T-helper 22 cell (primary cell): ENCODE data around the gene CCDC82.
A peak's percentile ranks its signal among the peaks of the same experiment; 100 is the strongest.

ENCODE experiments used
- DNase-seq: peaks from one replicate; pipeline ENCODE4 v3.0.0-alpha.2; 2020; ENCODE audit warnings: low read depth

Gene CCDC82

DNA sequence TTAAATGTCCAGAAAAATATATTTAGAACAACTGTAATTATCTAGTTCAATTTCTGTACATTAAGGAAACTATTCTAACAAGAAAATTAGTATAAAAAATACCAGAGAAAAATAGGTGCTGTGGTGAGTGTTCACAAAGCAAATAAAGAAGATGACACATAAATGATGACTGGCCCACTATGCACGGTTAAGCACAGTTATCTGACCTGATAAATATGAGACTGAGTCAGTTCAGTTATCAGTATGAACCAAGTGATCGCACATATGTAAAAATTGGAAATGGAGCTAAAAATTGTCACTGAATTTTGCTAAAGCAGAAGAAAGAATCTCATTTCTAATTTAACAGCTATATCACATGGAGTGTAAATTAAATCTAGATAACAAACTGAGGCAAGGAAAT, 27.9 kb downstream of the CCDC82 start:
- no peak for DNase-seq

DNA sequence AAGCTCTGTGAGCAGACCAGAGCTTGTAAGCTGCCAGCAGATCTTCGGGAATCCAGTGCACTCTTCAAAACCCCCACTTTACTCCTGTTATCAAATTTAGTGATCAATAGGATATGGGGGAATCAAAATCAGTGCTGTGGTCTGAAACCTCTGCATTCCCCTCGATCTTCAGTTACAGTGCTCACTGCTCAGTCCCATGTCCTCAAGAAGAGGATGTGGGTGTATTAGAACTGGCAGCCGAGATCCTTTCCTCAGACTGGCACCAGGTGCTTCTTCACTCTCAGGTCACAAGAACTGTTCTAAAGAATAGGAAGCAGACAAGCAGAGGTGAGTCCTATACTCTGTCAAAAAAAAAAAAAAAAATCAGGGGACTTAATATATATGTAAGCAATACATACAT, 31.4 kb downstream of the CCDC82 start:
- no peak for DNase-seq

DNA sequence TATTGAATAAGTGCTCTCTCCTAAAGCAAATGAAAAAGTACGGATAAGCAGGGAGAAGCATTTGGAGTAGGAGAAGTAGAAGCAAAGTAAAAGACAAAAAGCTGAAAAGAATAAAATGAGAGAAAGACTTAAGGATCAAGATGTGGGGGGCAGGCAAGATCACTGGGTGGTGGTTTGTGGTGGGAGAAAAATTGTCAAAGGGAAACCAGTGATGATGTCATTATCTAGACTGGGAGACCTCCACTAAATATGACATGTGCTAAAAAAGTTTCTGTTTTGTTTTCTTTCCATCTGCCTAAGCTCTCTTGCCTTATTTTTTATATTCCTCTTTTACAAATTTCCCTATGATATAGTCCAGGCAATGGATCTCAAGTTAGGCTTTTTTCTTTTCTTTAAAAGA, 31.9 kb downstream of the CCDC82 start:
- DNase-seq = no peak

DNA sequence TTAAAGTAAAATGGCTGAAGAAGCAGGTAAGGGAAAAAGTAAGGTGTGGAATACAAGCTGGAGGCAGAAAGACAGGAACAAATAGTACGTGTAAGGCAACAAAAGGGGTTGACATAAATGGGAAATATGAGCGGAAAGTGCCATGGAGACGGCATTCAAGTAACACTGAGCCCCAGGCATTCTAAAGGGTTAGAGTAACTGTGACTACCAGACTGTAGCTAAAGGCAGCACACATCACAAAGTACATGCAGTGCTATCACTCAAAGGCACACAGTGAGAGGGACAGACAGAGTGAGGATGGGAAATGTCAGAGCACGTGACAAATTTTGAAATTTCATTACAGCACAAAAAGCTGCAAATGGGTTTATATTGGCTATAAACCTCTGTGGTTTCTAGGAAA, 32.9 kb downstream of the CCDC82 start:
- no peak for DNase-seq

DNA sequence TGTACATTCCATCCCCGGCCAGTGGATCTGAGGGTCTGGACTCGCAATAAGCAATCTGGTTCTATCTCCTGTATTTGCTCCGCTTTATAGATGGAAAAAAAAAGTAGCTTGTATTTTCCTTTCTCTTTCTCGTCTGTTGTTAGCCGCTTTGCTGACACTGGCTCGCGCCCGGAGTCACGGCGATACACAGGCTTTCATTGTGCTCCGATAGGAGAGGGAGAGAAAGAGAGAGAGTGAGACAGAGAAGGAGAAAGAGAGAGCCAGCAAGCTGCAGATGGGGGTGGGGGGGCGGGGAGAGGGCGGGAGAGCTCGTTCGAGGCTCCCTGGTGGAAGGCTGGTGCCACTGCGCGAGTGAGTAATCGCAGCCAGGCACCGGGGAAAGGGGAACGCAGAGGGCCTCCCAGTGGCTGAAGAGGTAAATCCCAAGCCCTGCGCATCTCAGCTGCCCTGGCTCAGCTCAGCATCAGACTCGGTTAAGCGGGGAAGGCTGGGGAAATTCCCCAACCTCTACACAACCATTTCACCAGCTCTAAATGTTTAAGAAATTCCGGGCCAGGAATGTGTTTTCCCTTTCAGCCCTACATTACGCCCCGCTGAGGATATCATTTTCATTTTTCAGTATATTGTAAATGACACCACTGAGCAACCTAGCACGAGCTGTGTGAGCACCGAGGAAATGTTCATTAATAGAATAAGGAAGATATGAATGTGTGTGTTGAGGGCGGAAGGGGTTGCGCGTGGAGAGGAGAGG, 46.6 kb downstream of the CCDC82 start, which contains the start of gene MAML2:
MAML2 (minus strand) TSS at position 235 of the 751 bp plus-strand sequence. CDS start 1,300 bp downstream, outside the sequence.
- peak; percentile 84 for DNase-seq

DNA sequence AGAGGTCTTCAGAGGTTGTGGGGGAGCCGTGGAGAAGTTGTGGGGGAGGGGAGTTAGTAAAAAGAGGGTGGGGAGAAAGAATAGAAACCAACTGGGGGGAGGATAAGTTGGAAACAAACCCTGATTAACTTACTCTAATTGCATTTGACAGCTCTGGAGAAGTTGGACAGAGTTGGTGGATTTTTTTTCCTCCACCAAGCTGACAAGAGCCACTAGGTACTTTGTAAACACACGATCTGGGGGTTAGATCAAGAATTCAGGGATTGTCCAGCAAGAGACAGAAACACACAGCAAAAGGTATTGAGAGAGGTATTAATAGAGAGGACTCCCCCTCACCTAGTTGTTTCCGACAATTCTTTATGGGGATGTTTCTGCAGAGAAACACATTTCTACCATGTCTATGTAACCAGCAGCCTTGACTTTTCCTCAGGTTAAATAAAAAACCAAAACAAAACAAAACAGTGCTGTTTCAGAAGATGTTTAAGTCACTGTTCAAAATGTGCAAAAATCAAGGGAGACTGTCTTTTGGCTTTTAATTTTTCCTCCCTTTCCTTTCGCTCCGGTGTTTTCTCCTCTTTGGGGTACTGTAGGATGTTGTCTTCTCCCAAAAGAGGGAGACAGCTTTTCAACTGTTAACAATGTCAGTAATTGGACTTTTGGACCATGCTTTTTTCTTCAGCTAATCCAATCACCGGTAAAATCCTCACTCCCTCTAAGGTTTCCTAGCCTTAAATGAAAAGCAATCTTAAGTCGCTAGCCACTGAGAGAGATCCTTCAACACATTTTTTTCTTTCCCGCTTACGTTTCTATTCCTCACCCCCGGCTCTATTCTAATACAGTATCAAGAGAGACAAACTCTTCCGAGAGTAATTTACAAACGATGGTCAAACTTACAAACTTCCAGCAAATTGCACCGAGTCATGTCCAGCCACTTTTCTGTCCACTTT, 47.4 kb downstream of the CCDC82 start:
- no peak for DNase-seq

DNA sequence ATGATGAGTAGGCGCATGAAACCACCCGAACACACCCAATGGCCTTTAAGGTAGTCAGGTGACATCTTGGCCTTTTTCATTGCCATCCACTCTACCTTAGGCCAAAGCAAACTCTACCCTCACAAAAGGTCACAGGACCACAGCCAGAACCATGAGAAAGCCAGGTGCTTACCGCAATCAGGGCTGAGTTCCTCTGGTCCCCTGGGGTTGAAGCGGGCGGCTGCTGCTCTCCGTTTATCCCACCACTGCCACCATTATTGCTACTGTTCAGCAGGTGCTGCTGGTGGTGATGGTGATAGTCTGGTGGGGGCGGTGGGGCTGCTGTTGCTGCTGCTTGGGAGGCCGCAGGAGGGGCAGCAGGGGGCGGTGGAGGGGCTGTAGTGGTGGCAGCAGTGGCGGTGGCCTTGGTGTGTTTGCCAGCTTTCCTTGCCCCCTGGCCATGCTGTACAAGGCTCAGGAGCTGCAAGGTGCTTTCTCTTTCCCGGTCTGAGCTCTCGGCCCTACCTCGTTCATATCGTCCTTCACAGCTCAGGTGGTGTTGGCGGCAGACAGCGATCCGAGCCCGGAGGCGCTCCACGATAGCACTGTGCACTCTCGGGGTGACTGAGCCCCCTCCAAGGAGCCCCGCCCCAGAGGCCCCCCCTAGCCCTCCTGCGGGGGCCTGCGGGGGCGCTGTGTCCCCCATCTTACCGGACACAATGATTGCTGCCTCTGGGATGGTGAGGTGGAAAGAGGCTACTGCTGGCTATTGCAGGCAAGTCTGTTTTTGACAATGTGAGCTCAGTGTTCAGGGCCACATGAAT, 48.3 kb downstream of the CCDC82 start:
- peak; percentile 66 for DNase-seq

DNA sequence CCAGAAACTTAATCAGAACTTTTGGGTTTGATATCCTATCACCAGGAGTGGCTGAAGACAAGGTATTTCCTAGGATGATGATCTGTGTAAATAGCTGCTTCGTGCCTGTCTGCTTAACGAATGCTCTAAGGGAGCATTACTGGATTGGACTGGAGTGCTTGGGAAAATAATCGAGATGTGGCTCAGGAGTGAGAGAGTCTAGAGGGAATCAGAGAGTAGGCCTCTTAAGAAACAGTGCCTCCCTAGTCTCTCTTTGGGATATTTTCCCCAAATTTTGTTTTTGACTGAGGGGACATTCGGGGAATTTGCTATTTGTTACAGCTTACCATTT, 49.2 kb downstream of the CCDC82 start:
- DNase-seq = no peak

DNA sequence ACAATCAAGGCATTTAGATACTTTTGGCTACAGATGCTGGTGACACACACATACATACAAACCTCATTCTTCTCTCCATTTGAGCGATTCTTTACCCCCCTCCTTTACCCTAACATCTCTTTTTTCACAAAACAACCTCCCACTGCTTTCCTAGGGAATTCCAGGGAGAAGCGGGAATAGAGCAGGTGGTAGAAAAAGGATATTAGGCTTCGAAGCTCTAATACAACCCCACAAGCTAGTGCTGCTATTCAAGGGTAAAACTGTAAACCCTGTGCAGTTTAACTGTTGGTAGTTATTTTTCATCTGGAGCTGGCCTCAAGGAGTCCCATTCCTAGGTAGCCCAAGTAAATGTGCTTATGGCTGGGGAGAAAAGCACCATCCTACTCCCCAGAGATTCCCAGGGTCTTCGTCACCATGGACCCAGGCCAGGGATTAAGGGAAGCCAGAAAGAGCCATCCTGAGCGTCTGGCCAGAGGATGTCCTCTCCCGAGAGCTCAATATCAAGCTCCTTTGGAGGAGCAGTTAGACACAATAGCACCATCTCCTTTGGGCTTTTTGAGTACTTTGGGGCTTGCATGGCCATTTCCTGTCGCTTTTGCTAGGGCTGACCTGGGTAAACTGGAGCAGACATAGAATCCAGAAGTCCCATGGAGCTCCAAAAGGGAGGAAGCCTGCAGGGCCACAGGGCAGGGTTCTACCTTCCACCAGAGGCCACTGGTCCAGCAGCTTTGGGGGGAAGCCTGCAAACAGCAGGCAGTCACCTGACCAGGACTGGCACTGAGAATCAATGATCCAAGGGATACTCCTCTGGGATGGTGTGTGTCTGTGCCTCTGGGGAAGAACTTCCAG, 49.8 kb downstream of the CCDC82 start:
- DNase-seq = no peak

DNA sequence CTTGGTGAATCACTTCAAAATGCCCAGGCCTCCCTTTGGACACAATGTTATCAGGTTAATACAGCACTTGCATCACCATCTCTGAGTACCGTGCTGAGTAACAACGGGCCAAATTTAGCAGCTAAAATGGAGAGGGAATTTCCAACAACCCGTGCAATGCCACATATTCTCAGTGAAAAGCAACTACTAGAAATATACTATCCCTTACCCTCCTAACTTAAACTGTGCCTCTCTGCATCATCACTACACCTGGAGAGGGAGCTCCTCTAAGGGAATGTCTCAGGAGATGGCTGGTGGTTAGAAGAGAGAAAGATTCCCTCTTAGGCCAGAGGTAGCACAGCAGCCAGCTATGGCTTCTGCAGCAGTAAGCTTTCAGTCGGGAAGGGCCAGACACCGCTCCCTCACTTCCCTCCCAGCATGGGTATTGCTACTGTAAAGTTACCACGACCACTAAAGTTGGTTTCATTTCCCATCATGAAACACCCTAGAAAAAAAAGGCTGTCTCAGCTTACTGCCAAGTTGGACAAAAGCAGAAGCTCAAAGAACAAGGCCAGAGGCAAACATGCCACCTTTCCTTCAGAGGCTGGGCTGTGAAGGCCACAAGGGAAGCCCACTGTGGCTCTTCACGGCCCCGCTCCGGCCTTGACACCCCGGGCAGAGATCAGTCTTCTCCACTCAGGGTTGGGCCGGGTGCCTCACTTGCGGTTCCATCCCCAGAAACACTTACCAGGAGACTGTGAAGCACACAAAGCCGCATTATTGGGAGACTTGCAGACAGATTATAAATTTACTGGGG, 50.6 kb downstream of the CCDC82 start:
- no peak for DNase-seq

DNA sequence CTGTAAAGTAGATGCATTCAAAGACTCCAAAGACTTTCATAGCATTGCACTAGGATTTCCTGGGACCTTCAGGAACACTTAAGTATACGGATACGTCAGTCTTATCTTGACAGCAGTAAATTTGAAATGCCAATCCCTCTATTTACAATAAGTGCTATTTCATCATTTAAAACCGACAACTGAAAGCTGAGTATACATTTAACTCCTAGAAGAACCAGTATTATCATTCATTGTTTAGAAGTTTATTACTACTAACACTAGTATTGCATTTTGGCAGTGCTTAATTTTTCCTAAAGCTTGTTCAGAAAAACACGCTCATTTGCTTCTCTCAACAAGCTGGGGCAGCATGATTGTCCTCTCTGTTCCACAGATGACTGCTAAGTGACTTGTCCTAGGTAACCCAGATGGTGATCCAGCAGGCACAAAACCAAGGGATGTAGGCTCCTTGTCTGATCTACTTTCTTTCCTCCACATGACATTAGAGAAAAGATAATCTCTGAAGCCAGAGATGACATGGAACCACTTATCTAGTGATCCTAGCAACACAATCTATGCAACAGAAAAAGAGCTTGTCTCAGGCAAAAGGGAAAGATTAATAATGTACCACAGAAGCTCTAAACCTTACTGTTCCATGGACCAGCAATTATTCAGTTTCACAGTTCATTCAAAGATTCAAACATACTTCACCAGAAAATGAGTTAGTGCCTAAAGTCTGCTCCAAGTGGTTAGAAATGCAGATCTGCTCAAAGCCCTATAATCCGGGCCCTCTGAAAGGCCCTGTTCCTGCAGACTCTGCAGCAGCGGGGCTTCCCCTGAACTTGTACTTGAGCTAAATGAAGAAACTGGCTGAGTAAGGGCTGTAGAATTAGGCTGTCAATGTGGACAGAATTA, 51.9 kb downstream of the CCDC82 start:
- DNase-seq = peak; percentile 11

DNA sequence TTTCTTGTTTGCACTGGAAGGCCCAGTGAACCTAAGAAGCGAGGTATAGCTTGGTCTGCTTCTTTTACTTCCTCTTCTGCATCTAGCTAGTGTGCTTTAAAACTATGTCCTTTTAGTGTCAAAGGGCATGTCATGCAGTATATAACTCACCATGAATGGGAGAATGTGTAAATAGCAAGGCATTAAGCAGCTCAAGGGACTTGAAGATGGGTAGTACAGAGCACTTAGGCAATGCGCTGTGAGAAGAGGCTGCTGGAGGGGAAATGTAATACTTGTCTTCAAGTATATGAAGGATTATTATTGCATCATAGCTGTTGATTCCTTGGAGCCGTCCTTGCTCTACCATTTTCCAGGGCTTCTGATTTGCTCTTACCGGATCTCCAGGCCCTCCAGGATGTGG, 54.3 kb downstream of the CCDC82 start:
- no peak for DNase-seq

DNA sequence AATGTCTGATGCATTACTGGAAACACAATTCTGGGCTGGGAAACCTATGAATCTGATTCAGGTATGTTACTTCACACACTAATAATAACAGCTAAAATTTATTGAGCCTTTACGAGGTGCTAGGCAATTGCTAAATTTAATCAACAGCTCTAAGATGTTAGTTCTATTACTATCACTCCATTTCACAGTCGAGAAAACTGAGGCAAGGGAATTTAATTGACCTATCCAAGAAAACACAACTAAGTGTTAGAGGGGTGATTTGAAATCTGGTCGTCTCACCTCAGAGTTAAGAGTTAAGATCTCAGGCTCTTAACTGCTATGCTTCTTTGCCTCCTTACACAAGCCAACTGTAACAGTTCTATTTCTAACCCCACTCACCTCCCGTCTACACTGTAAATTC, 55.5 kb downstream of the CCDC82 start:
- DNase-seq = no peak

DNA sequence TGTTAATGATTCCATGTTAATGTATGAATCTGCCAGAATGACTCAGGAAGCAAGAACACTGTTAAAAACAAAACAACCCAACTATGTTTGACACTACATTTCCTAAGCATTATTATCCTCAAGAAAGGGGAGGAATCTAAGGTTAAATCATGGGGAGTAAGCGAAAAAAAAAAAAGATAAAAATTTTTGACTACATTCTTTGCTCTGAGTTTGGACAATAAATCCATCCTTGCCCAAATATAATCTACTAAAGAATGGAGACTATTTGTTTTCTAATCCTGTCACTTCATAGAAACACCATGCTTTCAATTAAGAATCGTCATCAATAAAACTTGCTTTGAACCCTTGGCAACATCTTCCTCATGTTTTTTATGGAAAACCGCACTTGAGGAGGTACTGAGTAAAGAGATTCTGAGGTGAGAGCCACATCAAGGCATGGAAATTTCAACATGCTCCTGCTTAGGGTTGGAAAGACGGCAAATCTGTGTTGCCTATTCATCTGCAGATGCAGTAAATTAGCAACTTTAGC, 56.5 kb downstream of the CCDC82 start:
- DNase-seq = no peak

DNA sequence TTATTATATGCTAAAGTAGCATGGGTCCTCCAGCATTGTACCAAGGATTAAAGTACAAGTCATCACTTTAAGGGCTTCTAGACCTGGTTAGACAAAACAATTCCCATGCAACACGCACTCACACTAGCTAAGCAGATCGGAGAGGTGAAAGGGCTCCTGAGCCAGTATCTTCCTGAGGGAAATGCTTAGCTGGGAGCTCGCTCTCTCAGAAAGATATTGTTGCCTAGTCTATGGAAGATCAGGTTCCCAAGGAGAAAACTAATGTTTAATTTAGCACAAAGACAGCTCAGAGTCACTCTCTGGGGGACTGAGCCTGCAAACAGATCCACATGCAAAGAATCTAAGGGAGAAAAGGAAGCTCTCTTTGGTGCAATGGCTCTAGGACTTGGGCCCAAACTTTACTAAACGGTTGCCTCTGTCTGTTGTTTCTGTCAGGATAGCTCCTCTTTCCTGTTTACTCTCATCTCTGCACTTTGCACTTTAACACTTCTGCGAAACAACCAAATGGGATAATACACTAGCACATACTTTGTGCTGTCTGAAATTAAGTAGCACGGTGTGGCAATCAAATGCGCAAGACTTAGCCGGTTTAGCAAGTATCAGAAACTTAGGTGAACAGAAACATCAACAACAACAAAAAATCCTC, 57.5 kb downstream of the CCDC82 start:
- DNase-seq = no peak

DNA sequence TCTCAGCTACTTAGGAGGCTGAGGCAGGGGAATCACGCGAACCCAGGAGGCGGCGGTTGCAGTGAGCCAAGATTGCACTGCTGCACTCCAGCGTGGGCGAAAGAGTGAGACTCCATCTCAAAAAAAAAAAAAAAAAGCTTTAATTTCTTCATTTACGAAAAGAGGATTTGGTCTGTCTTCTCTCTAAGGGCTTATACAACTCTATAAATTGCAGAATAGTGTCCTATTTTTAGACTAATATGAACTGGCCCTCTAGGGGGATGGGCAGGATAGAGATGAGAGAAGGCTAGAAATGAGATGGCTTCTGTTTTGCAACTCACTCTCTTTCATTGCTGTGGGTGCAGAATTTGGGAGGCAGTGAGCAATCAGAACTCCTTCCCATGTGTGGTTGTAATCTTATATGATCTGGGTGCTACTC, 58.0 kb downstream of the CCDC82 start:
- no peak for DNase-seq

DNA sequence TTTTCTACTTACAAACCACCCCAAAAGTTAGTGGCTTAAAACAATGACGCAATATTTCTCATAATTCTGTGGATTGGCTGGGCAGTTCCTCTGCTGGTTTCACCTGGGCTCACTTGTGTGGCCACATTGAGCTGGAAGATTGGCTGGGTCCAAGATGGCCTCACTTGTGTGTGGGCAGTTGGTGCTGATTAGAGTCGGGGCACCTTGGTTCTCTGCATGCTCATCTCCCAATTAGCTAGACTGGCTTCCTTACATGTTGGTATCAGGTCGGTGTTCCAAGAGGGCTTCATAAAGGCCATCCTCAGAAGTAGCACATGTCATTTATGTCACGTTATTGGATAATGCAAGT, 59.2 kb downstream of the CCDC82 start:
- DNase-seq = no peak

DNA sequence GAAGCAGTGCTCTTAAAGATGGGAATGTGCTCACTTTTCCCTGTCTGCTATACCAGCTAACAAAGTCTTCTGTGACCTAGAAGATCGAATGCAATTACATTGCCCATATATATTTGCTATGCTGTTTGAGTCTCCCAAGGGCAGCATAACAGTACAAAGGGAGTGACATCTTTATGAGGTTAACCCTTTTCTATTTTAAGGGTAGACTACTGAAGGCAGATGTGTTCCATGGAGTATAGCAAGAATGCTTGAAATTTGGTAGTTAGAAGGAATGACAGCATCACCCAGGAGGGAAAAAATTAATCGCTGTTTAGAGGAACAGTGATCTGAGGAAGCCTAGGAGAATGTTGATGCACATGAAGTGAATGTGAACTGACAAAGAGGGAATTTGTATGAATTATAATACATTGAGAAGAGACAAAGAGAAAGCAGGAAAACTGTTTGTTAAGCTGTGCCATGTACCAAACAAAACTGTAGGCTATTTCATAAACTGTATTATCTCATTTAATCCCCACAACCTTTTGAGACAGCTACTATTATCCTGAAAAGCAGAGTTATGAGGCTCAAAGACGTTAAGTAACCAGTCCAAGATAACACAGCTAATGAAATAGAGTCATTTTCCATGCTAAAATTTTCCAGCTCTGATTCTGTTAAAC, 59.7 kb downstream of the CCDC82 start:
- DNase-seq = no peak
